ENCODE results near the gene ACTL7A.
"Not testable (repeated sequence)": the region's sequence is repeated elsewhere in the genome, so short reads cannot be mapped to it uniquely, and the experiment has no call there.

Gene ACTL7A

DNA sequence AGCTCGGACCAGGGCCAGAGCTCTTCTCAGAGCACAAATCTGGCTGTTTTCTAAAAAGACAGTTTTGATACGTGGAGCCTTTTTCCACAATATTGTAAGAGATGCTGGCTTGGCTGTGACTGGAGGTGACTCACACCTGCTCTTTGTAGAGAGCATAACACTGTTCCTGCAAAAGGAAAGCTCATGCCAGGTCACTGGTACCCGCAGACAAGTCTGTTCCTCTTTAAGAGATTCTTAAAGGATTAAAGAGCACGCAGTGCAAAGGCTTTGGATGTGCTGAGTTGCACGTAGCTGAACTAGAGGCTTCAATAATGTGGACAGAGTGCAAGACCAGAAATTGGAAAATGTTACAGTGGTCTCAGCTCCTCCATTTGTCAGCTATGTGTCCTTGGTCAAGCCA is 25.3 kb upstream of the ACTL7A start:
- no peak overlapping the region for H3K4me3 ChIP-seq (ENCODE audit: low read depth, low read length)
- TF ChIP-seq, protein P1, sequence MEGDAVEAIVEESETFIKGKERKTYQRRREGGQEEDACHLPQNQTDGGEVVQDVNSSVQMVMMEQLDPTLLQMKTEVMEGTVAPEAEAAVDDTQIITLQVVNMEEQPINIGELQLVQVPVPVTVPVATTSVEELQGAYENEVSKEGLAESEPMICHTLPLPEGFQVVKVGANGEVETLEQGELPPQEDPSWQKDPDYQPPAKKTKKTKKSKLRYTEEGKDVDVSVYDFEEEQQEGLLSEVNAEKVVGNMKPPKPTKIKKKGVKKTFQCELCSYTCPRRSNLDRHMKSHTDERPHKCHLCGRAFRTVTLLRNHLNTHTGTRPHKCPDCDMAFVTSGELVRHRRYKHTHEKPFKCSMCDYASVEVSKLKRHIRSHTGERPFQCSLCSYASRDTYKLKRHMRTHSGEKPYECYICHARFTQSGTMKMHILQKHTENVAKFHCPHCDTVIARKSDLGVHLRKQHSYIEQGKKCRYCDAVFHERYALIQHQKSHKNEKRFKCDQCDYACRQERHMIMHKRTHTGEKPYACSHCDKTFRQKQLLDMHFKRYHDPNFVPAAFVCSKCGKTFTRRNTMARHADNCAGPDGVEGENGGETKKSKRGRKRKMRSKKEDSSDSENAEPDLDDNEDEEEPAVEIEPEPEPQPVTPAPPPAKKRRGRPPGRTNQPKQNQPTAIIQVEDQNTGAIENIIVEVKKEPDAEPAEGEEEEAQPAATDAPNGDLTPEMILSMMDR (IDR thresholded peaks at IDR 0.05; ENCODE audit: low read depth, low read length), result no peak
- TF ChIP-seq, protein P2, sequence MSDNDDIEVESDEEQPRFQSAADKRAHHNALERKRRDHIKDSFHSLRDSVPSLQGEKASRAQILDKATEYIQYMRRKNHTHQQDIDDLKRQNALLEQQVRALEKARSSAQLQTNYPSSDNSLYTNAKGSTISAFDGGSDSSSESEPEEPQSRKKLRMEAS (IDR thresholded peaks at IDR 0.05; ENCODE audit: low read depth, low read length), result no peak
- TF ChIP-seq POLR2A (IDR thresholded peaks at IDR 0.05; ENCODE audit: extremely low read depth, insufficient read length) (no peak), MYC (IDR thresholded peaks at IDR 0.05; ENCODE audit: low read depth, low read length) (no peak)
- no peak for DNase-seq (ENCODE audit: low read depth)

DNA sequence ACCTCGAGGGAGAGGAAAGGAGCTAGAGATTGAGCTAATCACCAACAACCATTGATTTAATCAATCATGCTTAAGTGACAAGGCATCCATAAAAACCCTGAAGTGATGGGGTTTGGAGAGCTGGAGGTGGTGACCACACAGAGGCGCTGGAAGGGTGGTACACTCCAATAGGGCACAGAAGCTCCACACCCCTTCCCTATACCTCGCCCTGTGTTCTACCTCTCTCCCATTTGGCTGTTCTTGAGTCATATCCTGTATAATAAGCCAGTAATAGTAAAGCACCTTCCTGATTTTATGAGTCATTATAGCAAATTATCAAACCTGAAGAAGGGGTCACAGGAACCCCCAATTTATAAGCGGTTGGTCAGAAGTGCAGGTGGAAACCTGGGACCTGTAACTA is 24.5 kb upstream of the ACTL7A start:
- no peak for DNase-seq (ENCODE audit: low read depth)
- TF ChIP-seq, protein P2 (IDR thresholded peaks at IDR 0.05; ENCODE audit: low read depth, low read length), result no peak
- no peak for TF ChIP-seq MYC (IDR thresholded peaks at IDR 0.05; ENCODE audit: low read depth, low read length)
- TF ChIP-seq, protein P1 (IDR thresholded peaks at IDR 0.05; ENCODE audit: low read depth, low read length), result no peak
- TF ChIP-seq POLR2A (IDR thresholded peaks at IDR 0.05; ENCODE audit: extremely low read depth, insufficient read length), result no peak
- H3K4me3 ChIP-seq (ENCODE audit: low read depth, low read length), result no peak overlapping the region

DNA sequence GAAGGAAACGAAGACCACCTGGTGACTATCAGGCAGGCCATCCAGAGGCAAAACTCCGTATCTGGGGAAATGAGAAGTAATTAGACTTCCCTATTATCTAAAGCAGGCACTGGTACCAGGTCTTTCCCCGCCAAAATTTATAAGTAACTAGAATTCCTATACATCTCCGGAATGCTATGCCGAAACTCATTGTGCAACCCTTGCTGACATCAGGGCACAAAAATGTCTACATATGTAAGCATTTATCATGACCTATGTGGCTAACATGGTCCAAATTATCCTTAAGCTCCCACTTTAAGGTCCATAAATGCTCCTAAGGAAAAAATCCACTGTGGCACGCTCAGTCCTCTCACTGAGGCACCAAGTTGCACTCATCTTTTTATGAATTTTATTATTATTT is 24.0 kb upstream of the ACTL7A start:
- no peak for DNase-seq (ENCODE audit: low read depth)
- TF ChIP-seq, protein P2 (IDR thresholded peaks at IDR 0.05; ENCODE audit: low read depth, low read length), result no peak
- no peak for TF ChIP-seq POLR2A (IDR thresholded peaks at IDR 0.05; ENCODE audit: extremely low read depth, insufficient read length)
- TF ChIP-seq, protein P1 (IDR thresholded peaks at IDR 0.05; ENCODE audit: low read depth, low read length), result no peak
- no peak for TF ChIP-seq MYC (IDR thresholded peaks at IDR 0.05; ENCODE audit: low read depth, low read length)
- H3K4me3 ChIP-seq (ENCODE audit: low read depth, low read length), result no peak overlapping the region

DNA sequence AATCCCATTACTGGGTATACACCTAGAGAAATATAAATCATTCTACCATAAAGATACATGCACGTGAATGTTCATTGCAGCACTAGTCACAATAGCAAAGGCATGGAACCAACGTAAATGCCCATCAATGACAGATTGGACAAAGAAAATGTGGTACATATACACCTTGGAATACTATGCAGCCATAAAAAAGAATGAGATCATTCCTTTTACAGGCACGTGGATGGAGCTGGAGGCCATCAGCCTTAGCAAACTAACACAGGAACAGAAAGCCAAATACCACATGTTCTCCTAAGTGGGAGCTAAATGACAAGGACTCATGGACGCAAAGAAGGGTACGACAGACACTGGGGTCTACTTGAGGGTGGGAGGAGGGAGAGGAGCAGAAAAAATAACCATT is 22.5 kb upstream of the ACTL7A start:
- DNase-seq (ENCODE audit: low read depth); H3K4me3 ChIP-seq (ENCODE audit: low read depth, low read length): not testable (repeated sequence)

DNA sequence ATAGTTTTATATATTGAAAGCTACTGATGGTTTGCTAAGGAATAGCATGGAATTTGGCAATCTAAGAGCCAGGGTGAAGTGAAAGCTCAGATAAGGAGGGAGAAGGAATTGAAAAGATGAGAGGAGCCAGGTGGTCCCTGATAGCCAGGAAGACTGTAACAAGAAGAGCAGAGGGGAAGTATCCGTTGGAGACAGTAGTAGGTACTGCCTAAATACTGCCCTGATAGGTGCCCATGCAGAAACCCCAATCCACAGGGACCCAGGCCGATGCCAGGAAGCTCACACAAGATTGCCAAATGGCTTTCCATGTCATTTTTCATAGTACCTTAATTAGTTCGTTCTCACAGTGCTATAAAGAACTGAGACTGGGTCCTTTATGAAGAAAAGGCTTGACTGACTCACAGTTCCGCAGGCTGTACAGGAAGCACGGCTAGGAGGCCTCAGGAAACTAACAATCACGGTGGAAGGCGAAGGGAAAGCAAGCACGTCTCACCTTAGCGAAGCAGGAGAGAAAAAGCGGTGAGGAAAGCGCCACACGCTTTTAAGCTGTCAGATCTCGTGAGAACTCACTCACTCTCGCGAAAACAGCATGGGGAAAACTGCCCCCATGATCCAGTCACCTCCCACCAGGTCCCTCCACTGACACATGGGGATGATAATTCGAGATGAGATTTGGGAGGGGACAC is 19.3 kb upstream of the ACTL7A start:
- no peak overlapping the region for H3K4me3 ChIP-seq (ENCODE audit: low read depth, low read length)
- TF ChIP-seq, protein P1 (IDR thresholded peaks at IDR 0.05; ENCODE audit: low read depth, low read length), result no peak
- TF ChIP-seq POLR2A (IDR thresholded peaks at IDR 0.05; ENCODE audit: extremely low read depth, insufficient read length), result no peak
- TF ChIP-seq, protein P2 (IDR thresholded peaks at IDR 0.05; ENCODE audit: low read depth, low read length), result no peak
- no peak for TF ChIP-seq MYC (IDR thresholded peaks at IDR 0.05; ENCODE audit: low read depth, low read length)
- DNase-seq (ENCODE audit: low read depth), result no peak

DNA sequence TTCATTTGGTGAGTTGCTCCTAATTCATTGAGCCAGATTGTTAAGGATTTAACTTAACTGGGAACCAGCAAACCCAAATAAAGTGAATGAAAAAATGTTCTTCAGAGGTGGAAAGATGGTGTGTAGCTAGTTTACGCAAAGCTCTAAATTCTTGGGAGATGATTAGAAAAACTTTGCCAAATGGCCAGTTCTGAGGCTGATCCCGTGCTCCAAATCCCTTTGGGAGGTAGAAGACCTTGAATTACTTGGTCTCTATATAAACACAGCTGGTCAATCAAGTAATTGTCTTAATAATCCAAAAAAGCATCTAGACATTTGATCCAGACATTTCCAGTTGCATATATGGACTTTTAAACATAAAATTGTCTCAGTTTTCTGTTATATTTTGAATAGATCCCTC is 17.7 kb upstream of the ACTL7A start:
- H3K4me3 ChIP-seq (ENCODE audit: low read depth, low read length), result no peak overlapping the region
- TF ChIP-seq, protein P1 (IDR thresholded peaks at IDR 0.05; ENCODE audit: low read depth, low read length), result no peak
- TF ChIP-seq MYC (IDR thresholded peaks at IDR 0.05; ENCODE audit: low read depth, low read length) (no peak), POLR2A (IDR thresholded peaks at IDR 0.05; ENCODE audit: extremely low read depth, insufficient read length) (no peak)
- TF ChIP-seq, protein P2 (IDR thresholded peaks at IDR 0.05; ENCODE audit: low read depth, low read length), result no peak
- DNase-seq (ENCODE audit: low read depth), result no peak

Data from NB4 (cell line).